Activated CD4-positive, alpha-beta T cell treated with anti-CD3 and anti-CD28 coated beads, Interleukin-2, Interleukin-4, amounts not matched to agents 100 ng/mL and 50 ng/mL, durations not matched to agents 16 hours and 8 hours (primary cell): Measurements from ENCODE around the gene TSN.

ENCODE experiments used
- DNase-seq: peaks from one replicate; pipeline ENCODE4 v3.0.0-alpha.2; 2020; ENCODE audit warnings: low spot score

The TSN gene

DNA sequence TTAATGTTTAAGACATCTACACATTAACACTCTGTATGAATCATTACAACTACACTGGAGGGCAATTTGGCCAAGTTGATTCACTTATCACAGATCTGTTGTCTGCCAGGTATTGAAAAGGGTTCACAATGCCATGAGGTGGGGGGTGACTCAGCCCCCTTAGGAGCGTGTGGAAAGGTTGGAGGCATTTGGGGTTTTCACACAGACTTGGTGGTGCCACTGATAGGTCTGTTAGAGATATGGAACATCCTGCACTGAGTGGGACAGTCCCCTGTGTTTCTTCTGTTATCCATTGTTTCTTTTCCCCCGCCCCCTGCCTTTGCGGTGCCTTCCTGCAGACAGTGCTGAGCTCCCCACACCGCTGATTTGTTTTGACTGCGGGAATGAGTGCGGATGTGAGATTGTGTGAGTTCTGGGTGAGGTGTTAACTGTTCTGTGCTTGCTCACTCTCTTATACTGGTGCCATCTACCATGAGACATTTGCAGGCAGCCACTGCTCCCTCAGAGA is 9.3 kb upstream of the TSN start:
- DNase-seq, result no peak

DNA sequence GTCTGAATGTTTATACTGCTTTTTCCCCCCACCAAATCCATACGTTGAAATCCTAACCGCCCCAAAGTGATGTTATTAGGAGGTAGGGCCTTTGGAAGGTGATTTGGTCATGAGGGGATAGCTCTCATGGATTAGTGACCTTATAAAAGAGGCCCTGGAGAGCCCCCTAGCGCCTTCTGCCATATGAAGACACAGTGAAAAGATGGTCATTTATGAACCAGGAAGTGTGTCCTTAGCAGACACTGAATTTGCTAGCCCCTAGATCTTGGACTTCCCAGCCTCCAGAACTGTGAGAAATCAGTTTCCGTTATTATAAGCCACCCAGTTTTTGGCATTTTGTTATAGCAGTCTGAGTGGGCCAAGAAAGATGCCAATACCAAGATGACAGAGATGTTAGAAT is 7.2 kb upstream of the TSN start:
- no peak for DNase-seq

DNA sequence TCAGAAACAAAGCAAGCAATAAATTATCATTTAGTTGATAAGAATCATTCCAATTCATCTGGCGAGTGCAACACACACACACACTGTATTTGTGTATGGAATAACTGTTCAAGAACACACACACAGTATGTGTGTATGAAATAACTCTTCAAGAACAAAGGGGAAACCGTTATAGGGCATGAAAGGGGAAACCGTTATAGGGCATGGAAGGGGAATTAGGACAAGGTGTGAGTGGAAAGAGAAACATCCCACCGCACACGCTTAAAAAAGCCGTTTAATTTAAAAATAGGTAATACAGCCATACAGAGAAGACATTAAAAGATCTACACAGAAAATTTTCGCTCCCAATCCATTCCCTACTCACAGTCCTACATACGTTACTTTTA is 607 bp upstream of the TSN start:
- no peak for DNase-seq

DNA sequence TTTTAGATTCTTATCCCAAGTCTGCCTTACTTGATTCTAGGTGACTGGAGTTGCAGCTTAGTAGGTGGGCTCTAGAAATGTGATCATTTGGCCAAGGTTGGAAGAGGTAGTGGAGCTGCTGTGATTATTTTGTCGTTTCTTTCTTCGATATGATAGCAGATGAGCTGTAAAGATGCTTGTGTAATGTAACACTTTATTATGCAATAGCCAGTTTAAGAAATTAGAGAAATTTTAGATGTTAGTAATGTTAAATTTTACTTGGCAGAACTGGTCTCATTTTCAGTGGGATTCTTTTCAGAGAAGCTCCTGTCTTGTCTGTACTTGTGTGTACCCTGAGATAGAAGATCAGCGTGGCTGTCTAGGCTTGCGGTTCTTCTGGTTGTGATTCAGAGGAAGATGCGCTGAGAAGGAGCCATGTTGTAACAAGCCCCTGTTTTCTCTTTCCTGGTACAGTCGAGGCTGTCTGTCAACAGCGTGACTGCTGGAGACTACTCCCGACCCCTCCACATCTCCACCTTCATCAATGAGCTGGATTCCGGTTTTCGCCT is 9.3 kb downstream of the TSN start:
- DNase-seq, result no peak

DNA sequence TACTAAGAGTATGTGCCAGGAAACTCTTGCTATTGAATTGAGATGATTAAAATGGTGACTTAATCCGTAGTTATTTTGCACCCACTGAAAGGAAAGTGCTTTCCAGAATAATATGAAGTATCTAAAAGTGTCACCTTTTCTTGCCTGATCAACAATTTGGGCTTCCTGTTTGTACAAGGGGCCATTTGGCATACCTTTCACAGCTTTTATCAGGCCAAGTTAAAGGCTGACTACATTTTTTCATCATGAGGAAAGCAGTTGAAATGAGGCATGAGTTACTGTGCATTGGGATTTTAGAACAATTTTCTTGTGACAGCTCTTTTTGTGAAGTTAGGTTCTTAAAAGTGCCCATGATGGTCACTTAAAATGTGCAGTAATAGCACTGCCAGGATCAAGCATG is 11.2 kb downstream of the TSN start:
- no peak for DNase-seq

DNA sequence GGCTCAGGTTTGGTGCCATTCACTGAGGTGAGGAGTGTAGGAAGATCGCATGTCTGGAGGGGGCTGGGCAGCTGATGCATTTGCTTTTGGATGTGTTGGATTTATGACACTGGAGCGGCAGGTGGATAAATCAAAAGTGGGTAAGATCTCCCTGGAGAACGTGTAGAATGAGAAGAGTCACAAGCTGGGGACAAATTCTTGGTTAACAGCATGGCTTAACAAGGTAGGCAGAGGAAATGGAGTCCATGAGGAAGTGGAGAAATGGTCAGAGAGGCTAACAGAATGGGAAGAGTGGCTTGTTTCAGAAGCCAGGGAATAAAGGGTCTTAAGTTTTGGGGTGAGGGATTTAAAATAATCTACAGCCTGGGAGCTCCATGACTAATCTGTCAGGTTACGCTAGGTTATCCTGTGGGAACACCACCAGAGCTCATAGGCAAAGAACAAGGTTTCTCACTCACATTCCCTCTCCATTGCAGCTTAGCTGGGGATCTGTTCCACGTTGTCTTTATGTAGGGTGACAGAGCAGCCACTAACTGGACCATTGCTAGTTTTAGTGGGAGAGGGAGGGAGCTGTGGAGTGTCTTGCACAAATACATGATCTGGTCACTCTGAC is 12.8 kb downstream of the TSN start:
- DNase-seq, result no peak

DNA sequence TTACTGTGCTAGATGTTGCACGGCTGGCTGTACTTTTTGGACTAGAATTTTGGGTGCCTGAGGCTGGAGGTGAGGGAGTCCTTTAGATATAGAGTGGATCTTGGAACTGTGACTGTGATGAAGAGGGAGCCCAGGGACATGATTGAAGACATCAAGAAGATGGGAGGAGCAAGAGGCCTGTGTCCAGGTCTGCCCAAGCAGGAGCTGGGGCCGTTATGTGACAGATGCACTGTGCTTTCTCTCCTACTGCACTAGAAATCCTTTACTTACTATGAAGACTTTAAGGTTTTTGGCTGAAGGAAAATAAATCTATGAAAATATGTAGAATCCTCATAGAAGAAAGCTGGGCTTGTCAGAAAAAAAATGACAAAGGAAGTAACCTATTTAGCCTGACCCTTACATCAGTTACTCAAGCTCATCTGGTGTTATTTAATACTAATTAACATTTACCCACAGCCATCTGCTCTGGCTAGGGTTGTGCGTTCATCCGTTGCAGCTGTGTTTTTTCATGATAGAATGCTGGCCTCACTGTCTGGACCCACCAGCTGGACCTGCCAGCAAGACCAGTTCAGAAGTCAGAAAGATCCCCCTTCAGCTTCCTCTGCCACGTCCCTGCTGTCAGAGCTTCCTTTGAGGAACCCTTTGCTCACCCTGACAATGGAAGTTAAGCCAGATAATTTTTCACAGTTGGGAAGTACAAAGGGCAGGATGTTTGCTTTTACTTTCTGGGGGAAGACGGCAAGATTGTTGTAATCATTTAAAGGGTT is 16.7 kb downstream of the TSN start:
- no peak for DNase-seq

DNA sequence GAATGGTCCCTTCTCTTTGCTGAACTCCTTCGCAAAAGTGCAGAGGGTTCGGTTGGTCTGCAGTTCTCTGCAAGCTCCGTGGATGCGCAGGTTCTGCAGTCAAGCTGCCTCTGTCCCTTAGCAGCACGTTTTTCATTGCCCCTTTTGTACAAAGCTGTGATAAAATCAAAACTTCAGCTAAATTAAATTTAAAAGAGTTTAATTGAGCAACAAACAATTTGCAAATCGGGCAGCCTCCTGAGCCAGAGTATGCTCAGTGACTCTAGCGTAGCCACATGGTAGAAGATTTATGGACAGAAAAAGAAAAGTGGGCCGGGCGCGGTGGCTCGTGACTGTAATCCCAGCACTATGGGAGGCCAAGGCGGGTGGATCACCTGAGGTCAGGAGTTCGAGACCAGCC is 18.8 kb downstream of the TSN start:
- no peak for DNase-seq

DNA sequence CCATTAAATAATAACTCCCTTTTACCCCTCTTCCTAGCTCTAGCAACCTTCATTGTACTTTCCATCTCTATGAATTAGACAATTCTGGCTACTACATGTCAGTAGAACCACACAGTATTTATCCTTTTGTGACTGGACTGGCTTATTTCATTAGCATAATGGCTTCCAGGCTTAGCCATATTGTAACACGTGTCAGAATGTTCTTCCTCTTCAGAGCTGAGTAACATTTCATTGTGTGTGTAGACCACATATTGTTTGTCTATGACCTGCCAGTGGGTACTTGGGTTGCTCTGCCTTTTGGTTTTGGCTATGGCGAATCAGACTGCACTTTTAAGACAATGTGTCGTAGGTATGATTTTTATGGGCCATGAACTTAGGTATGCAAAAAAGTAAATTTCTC is 20.9 kb downstream of the TSN start:
- no peak for DNase-seq

DNA sequence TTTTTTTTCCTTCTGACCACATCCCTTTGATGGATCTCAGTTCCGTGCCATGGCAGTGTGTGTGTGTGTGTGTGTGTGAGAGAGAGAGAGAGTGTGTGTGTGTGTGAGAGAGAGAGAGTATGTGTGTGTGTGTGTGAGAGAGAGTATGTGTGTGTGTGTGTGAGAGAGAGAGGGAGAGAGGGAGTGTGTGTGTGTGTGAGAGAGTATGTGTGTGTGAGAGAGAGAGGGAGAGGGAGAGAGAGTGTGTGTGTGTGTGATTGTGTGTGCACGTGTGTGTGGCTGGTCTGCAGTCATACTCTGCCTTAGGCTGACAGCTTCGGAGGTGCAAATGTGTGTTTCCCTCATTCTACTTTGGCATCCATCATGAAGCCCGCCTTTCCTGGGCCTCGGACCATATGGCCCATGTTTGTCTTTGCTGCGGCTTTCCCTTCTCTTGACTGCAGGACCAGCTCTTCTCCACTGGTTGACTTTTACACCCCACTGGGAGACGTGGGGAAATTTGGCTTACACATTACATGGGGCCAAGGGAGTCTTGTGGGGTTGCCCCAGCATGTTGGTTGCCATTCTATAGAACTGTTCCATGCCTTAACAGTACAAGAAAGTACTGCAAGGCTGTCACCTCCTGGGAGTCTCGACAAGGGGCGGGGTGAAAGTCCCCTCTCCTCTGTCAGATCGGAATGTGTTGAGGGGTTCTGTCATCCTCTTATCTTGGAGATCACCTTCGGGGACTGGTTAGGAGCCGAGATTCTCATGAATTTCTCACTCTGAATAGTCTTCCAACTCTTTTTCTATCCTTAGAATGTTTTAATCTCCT is 21.6 kb downstream of the TSN start:
- no peak for DNase-seq

DNA sequence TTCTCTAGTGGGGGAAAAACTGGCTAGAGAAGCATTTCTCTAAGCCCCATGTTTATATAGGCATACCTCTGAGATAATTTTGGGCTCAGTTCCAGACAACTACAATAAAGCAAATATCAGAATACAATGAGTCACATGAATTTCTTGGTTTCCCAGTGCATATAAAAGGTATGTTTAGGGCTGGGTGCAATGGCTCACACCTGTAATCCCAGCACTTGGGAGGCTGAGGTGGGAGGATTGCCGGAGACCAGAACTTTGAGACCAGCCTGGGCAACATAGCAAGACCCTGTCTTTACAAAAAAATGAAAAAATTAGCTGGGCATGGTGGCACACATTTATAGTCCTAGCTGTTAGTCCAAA is 22.2 kb downstream of the TSN start:
- no peak for DNase-seq

DNA sequence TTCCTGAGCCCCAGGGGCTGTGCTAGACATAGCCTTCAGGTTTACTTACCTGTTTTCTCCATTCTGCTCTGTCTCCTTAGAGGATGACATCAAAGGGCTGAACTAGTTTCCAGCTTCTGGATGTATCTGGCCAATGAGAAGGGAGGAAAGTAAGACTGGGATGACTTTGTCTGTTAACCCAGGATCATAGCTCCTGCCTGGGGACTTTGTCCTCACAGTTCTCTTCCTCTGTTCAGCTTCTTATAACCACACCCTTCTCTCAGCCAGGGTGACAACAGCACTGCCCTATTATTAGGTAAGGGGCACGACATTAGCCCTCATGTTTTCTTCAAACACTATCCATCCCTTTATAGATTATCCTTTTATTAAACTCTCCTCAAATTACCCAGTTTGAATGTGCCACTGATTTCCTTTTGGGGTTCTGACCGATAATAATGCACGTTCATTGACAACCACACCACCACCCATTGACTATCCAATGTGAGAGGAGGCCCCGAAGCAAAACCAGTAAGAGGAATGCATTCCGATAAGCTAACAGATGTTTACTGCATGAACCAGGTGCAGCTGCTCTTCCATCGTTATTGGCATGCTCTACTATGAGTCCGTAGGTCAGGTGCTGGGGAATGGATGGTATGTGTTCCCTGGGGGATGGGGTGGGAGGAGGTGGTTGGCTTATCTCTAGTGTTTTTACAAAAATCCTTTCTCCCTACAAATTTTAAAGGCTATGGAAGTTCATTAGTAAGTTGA is 23.5 kb downstream of the TSN start:
- DNase-seq, result no peak

DNA sequence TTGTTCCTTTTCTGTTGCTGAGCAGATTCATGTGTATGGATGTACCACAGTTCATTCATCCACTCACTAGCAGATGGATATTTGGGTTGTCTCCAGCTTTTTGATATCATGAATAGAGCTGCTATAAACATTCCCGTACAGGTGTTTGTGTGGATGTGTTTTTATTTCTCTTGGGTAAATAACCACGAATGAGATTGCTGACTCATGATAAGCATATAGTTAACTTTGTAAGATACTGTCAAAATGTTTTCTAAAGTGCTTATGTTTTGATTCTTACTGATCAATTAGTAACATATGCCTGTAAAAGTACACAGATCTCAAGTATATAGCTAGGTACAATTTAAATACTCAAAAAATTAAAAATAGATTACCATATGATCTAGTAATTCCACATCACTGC is 27.7 kb downstream of the TSN start:
- no peak for DNase-seq

DNA sequence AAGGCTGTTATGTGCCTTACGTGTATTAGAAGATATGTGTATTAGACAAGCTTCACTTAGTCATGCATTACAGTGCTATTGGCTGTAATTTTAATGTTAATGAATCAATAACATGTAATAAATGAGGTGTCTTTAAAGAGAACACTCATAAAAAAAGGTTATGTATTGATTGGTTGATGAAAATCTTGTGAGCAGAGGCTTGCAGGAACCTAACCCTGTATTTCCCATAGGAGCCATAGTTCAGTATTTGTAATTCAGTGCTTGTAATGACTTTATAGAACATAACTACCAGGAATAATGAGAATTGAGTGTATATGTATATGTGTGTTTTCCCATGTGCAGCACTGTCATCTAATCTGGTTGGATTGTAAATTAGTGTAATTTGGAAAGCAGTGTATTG is 33.2 kb downstream of the TSN start:
- no peak for DNase-seq

DNA sequence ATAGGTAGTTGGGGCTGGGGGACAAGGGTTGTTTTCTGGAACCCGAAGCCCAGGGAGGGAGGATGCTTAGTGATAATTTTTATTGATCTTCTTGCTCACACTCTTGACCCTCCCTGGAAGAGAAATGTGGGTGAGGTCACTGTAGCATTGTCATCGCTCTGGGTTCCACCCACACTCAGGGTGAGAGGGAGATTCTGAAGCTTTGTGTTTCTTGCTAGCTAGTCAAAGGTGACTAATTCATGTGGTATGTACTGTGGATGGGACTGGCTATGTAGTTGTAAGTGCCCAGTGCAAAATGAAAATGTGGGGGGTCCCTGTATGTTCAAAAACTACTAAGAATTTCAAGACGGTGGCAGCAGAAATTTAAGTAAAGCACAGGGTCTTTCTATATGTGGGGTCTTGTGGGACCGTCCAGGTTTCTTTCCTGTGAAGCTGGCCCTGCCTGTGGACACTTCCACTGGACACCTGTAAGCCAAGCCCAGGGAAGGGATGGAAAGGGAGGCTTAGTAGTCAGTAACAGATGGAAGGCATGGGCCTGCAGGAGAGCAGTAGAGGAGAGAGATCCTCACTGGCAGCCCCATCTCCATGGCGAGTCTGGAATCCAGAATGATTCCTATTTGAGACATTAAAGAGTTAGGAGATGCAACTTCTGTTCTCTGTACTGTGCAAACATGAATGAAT is 35.0 kb downstream of the TSN start:
- DNase-seq, result no peak

DNA sequence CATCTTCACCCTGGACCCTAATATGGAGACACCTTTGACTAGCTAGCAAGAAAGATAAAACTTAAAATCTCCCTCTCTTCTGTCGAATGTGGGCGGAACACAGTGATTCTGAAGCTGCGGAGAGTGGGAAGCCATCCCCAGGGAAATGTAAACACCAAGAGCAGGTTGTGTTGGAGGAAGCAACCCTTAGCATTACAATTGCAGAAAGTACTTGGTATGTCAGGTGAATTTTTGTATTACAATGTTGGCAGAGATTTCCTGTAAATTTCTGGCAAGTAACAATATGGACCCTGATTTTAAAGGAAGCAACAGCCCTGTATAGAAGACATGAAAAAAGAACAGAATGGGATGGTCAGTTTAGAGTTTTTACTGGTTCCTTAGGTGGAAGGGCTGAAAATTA is 35.8 kb downstream of the TSN start:
- DNase-seq, result no peak

DNA sequence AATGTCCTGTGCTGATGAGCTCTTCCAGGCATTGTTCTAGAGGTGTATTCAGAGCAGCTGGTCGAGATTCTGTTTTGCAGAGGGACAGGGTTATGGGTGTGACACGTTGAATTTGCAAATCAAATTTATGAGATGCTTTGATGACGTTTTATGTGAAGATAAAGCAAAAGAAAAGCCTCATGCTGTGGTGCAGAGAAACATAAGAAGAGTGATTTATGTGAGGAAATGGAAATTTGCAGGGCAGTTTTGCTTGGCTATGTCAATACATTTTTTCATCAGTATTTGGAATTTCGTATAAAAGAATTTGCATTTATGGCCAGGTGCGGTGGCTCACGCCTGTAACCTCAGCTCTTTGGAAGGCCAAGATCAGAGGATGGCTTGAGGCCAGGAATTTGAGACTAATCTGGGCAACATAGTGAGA is 36.4 kb downstream of the TSN start:
- DNase-seq, result no peak

DNA sequence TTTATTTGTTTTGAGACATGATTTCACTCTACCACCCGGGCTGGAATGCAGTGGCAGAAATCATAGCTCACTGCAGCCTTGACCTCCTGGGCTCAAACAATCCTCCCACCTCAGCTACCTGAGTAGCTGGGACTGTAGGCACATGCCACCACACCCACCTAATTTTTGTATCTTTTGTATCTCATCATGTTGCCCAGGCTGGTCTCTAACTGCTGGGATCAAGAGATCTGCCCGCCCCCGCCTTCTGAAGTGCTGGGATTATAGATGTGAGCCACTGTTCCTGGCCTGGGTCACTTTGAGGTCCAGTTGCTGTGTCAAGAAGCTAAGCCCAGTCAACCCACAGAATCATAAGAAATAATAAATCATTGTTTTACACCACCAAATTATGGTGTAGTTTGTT is 38.4 kb downstream of the TSN start:
- no peak for DNase-seq

DNA sequence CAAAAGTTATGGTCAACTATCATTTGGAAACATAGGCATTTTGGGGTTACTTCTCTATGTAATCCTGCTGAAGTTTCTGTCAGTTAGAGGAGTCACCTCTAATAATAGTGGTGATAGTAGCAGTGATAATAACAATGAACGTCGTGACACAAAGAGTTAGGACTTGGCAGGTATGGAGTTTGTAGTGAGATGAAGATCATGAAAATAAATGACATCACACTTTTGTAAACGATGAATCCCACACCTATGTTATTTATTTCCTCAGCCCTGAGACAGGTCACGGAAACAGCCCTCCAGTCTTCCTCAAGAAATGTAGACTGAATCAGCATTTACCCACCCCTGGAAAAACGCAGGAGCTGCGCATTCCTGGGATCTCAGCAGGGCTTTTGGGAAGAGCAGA is 38.8 kb downstream of the TSN start:
- DNase-seq, result no peak

DNA sequence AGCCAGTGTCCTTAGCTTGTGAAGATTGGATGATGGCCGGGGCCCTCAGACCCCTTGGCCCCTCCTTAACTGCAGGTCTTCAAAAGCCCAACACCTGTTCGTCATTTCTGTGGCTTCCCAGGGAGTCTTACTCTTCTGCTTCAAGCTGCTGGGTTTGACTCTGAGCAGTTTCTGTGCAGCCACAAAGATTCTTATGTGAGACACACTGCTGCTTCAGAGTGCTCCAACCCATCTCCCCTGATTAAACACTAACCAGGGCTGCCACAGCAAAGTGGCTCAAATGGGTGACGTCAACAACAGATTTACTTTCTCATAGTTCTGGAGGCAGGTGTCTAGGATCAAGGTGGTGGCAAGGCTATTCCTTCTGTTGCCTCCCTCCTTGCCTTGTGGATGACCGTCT is 40.8 kb downstream of the TSN start:
- no peak for DNase-seq

DNA sequence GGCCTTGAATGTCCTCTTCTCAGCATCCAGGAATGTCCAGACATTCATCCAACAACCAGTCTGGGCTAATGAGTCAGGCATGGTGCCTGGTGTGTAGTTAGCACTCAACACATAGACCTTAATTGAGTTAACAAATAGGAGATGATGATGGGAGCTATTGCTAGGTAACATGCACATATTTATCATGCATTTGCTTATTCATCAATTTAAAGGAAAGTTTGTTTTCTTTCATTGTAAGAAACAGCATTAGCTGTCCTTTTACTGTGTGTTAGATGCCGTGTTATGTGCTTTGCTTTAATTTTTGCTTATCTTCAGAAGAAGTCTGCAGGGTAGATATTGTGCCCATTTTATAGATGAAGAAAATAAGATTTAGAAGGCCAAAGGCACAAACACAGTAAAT is 43.2 kb downstream of the TSN start:
- DNase-seq, result no peak

DNA sequence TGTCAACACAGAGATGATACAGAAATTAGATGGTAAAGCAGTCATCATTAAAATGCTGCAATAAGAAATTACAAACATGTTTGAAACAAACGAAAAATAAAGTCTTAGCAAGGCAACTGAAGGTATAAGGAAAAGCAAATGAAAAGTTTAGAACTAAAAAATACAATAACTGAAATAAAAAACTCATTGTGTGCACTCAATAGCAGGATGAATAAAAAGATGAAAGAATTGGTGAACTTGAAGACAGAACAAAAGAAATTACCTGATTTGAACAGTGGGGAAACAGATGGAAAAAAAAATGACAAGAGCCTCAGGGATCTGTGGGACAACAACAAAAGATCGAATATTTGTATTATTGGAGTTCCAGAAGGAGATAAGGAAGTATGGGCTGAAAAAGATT is 46.5 kb downstream of the TSN start:
- DNase-seq, result no peak
